ENCODE data around the gene ORM2. TPM values are rescaled to one million over a fixed set of nuclear protein-coding genes. Genes with fewer than 3 reads are reported as not detected.

Gene ORM2
- total and polyA plus RNA-seq, 2 donors (not counting 1 experiment from before 2014, with no cell fraction given), result not detected

DNA sequence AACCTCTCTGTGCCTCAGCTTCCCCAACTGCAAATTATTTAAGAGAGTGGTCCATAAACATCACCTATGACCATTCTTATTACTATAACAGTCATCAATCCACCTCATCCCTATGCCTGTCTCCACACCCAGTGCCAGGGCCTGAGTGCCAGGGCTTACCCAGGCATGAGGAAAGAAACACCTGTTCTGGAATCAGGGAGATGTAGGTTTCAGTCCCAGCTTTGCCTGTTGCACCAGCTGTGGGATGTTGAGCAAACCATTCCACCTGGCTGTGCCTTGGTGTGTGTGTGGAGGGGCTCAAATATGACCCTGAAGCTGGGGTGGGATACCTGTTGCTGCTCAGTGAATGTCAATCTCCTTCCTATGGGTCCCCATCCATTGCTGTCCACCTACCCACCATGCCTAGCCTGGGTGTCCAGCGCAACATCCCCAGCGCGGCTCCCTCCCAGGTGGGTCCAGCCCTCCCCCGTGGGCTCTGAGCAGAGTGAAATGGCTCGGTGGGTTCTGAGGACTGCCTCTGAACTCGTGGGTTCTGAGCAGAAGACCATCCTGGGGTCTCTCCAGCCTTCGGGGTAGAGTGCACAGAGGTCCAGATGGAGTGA lies 41.8 kb downstream of the ORM2 start:
- H3K27ac Mint-ChIP-seq, result peak overlapping the region; percentile 97

More for the DNA sequence above, 41.8 kb downstream of the ORM2 start:
- H3K4me3 Mint-ChIP-seq, result peak overlapping the region; percentile 79
- no peaks in the 10 kb centered on the region for H4K20me1 ChIP-seq (ENCODE audit: control insufficient read depth, insufficient read depth, low read length, poor library complexity, severe bottlenecking)
- peaks cover 55% of the 10 kb centered on the region for H3K79me2 ChIP-seq (ENCODE audit: control insufficient read depth, insufficient read depth, low read length)
- intact Hi-C loops (cut with micrococcal nuclease), result loop anchor here (5.0 kb wide), 1 partner anchor 81 kb away; no protein-coding TSS in a partner anchor
- H3K9me3 ChIP-seq (ENCODE audit: control extremely low read depth in 1 of 3, control insufficient read depth in 2 of 3, insufficient read depth in 1 of 3, low read length in 2 of 3), result no peaks in the 10 kb centered on the region
- H3K27me3 Mint-ChIP-seq, result no peaks in the 10 kb centered on the region
- peaks cover 2 to 83% of the 10 kb centered on the region in 2 experiments for H3K36me3 ChIP-seq (replicated peaks in 1 of 2; ENCODE audit: control extremely low read depth in 1 of 2, control insufficient read depth in 1 of 2, extremely low read depth in 1 of 2, insufficient read depth in 2 of 2, low read length in 1 of 2)
- H3K27ac ChIP-seq (ENCODE audit: low read length in 2 of 2), result peak overlapping the region; percentile 92 to 95
- H3K9ac ChIP-seq (ENCODE audit: low read length), result no peak overlapping the region
- no peaks in the 10 kb centered on the region for H3K9me3 Mint-ChIP-seq (ENCODE audit: insufficient read depth)
- CTCF ChIA-PET, result interaction anchor here (0.7 to 5.6 kb wide), 4 partner anchors 14 to 26 kb away, joined by 3 to 85 read pairs (median 4); partner anchors contain the start of gene AKNA
- DNase-seq (no peak), ATAC-seq (ENCODE audit: low read depth) (no peak)
- 39% methylated on average over 4 of the region's 7 CpGs for WGBS (ENCODE audit: insufficient coverage)
- no peaks in the 10 kb centered on the region for H3K27me3 ChIP-seq (replicated peaks in 1 of 4; ENCODE audit: control extremely low read depth in 1 of 4, control insufficient read depth in 3 of 4, insufficient read depth in 4 of 4, low read length in 3 of 4)
- TF ChIP-seq, protein P1, sequence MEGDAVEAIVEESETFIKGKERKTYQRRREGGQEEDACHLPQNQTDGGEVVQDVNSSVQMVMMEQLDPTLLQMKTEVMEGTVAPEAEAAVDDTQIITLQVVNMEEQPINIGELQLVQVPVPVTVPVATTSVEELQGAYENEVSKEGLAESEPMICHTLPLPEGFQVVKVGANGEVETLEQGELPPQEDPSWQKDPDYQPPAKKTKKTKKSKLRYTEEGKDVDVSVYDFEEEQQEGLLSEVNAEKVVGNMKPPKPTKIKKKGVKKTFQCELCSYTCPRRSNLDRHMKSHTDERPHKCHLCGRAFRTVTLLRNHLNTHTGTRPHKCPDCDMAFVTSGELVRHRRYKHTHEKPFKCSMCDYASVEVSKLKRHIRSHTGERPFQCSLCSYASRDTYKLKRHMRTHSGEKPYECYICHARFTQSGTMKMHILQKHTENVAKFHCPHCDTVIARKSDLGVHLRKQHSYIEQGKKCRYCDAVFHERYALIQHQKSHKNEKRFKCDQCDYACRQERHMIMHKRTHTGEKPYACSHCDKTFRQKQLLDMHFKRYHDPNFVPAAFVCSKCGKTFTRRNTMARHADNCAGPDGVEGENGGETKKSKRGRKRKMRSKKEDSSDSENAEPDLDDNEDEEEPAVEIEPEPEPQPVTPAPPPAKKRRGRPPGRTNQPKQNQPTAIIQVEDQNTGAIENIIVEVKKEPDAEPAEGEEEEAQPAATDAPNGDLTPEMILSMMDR (IDR thresholded peaks at IDR 0.05), result no peak
- no peak for TF ChIP-seq EZH2 (IDR thresholded peaks at IDR 0.05; ENCODE audit: borderline replicate concordance, insufficient read depth, low read depth, low read length, poor library complexity, severe bottlenecking)
- H3K4me1 Mint-ChIP-seq, result peaks cover 93% of the 10 kb centered on the region
- no peak overlapping the region for H2AFZ ChIP-seq (ENCODE audit: insufficient read depth, low read depth, low read length, poor library complexity, severe bottlenecking)
- peak overlapping the region; percentile 75 for H3K4me2 ChIP-seq (replicated peaks; ENCODE audit: low read depth, low read length, poor library complexity, severe bottlenecking)
- peak overlapping the region in 1 of 5 experiments; percentile 7 for H3K4me3 ChIP-seq (ENCODE audit: control extremely low read depth in 1 of 5, extremely low read depth in 1 of 5, insufficient read depth in 1 of 5, low read depth in 2 of 5, low read length in 4 of 5)
- H3K4me1 ChIP-seq (ENCODE audit: control insufficient read depth in 2 of 2, insufficient read depth in 2 of 2, low read length in 2 of 2), result peaks cover 92 to 96% of the 10 kb centered on the region in 2 donors
- POLR2A ChIA-PET, result interaction anchor here (0.6 to 5.1 kb wide), 5 partner anchors 16 to 33 kb away, joined by 3 to 135 read pairs (median 14); partner anchors contain the start of gene AKNA
